Sigmoid colon (tissue), 4 donors: ENCODE results near the gene VPS33A.

ENCODE experiments used
- EP300 ChIP-seq, 4 donors: sonication (generic); formaldehyde crosslinking; IDR thresholded peaks; one replicate each; pipeline ENCODE4 v1.6.1; 2017; ENCODE audit warnings: antibody characterized with exemption in 4 of 4
- POLR2A ChIP-seq, 2 donors: fragments of 450-650 bp; IDR thresholded peaks; one replicate each; pipeline ENCODE4 v1.6.1; 2016; ENCODE audit warnings: antibody characterized with exemption in 2 of 2, mild to moderate bottlenecking in 2 of 2, moderate library complexity in 2 of 2
- POLR2AphosphoS5 ChIP-seq, 4 donors: sonication (generic); formaldehyde crosslinking; IDR thresholded peaks; one replicate each; pipeline ENCODE4 v1.6.1; 2017; ENCODE audit warnings: antibody characterized with exemption in 4 of 4
- TF ChIP-seq, protein P1 (sequence below), 4 experiments: fragments of 450-650 bp in 3 of 4; fragments of 200-600 bp in 1 of 4; IDR thresholded peaks; one replicate each; pipeline ENCODE4 v1.5.1; 2016 to 2019; ENCODE audit warnings: antibody characterized with exemption in 4 of 4, mild to moderate bottlenecking in 3 of 4, moderate library complexity in 2 of 4

- TF ChIP-seq, protein P1, sequence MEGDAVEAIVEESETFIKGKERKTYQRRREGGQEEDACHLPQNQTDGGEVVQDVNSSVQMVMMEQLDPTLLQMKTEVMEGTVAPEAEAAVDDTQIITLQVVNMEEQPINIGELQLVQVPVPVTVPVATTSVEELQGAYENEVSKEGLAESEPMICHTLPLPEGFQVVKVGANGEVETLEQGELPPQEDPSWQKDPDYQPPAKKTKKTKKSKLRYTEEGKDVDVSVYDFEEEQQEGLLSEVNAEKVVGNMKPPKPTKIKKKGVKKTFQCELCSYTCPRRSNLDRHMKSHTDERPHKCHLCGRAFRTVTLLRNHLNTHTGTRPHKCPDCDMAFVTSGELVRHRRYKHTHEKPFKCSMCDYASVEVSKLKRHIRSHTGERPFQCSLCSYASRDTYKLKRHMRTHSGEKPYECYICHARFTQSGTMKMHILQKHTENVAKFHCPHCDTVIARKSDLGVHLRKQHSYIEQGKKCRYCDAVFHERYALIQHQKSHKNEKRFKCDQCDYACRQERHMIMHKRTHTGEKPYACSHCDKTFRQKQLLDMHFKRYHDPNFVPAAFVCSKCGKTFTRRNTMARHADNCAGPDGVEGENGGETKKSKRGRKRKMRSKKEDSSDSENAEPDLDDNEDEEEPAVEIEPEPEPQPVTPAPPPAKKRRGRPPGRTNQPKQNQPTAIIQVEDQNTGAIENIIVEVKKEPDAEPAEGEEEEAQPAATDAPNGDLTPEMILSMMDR (IDR thresholded peaks at IDR 0.05): no peak
- no peak for TF ChIP-seq POLR2AphosphoS5 (IDR thresholded peaks at IDR 0.05)
- no peak for TF ChIP-seq EP300 (IDR thresholded peaks at IDR 0.05)
- no peak for TF ChIP-seq POLR2A (IDR thresholded peaks at IDR 0.05)
Measured at GRCh38 chr12:122185079-122185478, 81.2 kb downstream of the VPS33A start.
